Common myeloid progenitor, CD34-positive (primary cell): ENCODE results near the gene NAP1L5.

ENCODE experiments used
- CTCF ChIA-PET: fragments of 350-600 bp; sonication (Branson Sonifier 250); formaldehyde crosslinking; loops from one replicate; lab custom pipeline; 2021; ENCODE audit warnings: antibody characterized with exemption; lab: Charles Lee
- POLR2A ChIA-PET: fragments of 350-600 bp; sonication (Branson Sonifier 250); formaldehyde crosslinking; loops from one replicate; lab custom pipeline; 2021; ENCODE audit warnings: antibody characterized with exemption; lab: Charles Lee
- DNase-seq, 3 donors: peaks; one replicate each; pipeline versions ENCODE4 v3.0.0 to v3.0.0-alpha.2; 2013
- H3K27ac ChIP-seq, 2 experiments: 1 replicate in 1 of 2; 2 replicates in 1 of 2; pipeline ENCODE4 v1.7.0; 2013; ENCODE audit warnings: inconsistent platforms in 2 of 2, low read length in 2 of 2, mild to moderate bottlenecking in 2 of 2, low read depth in 1 of 2, moderate library complexity in 1 of 2; ENCODE audit not compliant: severe bottlenecking in 2 of 2, insufficient read depth in 1 of 2, poor library complexity in 1 of 2
- H3K27me3 ChIP-seq, 5 experiments: replicated peaks in 2 of 5; 1 replicate in 3 of 5; 2 replicates in 2 of 5; pipeline versions ENCODE4 v1.6.1 to v1.7.0; 2013; ENCODE audit warnings: low read length in 4 of 5, mild to moderate bottlenecking in 2 of 5, moderate library complexity in 2 of 5, inconsistent platforms in 1 of 5; ENCODE audit not compliant: insufficient read depth in 5 of 5, control insufficient read depth in 4 of 5
- H3K36me3 ChIP-seq, 4 experiments: 1 replicate in 2 of 4; 2 replicates in 2 of 4; pipeline versions ENCODE4 v1.6.1 to v1.7.0; 2013; ENCODE audit warnings: low read length in 3 of 4, control low read depth in 1 of 4, mild to moderate bottlenecking in 1 of 4; ENCODE audit not compliant: control insufficient read depth in 4 of 4, insufficient read depth in 4 of 4
- H3K4me1 ChIP-seq, 4 experiments: 1 replicate in 3 of 4; 2 replicates in 1 of 4; pipeline versions ENCODE4 v1.6.1 to v1.7.1; 2013; ENCODE audit warnings: low read length in 3 of 4, mild to moderate bottlenecking in 3 of 4, control low read depth in 1 of 4, inconsistent platforms in 1 of 4, moderate library complexity in 1 of 4; ENCODE audit not compliant: control insufficient read depth in 4 of 4, insufficient read depth in 4 of 4; ENCODE audit errors: control extremely low read depth in 1 of 4
- H3K4me3 ChIP-seq, 7 experiments: 1 replicate in 4 of 7; 2 replicates in 3 of 7; pipeline versions ENCODE4 v1.5.1 to v1.7.0; 2013; ENCODE audit warnings: mild to moderate bottlenecking in 7 of 7, low read length in 6 of 7, moderate library complexity in 6 of 7, inconsistent platforms in 2 of 7, low read depth in 2 of 7, control low read depth in 1 of 7; ENCODE audit not compliant: insufficient read depth in 4 of 7, control insufficient read depth in 1 of 7; ENCODE audit errors: extremely low read depth in 1 of 7
- H3K9me3 ChIP-seq, 5 experiments: 1 replicate in 4 of 5; 2 replicates in 1 of 5; pipeline versions ENCODE4 v1.6.1 to v1.7.1; 2013; ENCODE audit warnings: low read length in 4 of 5, mild to moderate bottlenecking in 2 of 5, inconsistent platforms in 1 of 5, low read depth in 1 of 5, moderate library complexity in 1 of 5; ENCODE audit not compliant: control insufficient read depth in 4 of 5, insufficient read depth in 2 of 5; ENCODE audit errors: control extremely low read depth in 1 of 5
- WGBS: methylation state at CpG from one replicate; pipeline ENCODE4 v1.1.5; 2013; ENCODE audit not compliant: insufficient coverage; 5-methylcytosine and 5-hydroxymethylcytosine counted together

The NAP1L5 gene

DNA sequence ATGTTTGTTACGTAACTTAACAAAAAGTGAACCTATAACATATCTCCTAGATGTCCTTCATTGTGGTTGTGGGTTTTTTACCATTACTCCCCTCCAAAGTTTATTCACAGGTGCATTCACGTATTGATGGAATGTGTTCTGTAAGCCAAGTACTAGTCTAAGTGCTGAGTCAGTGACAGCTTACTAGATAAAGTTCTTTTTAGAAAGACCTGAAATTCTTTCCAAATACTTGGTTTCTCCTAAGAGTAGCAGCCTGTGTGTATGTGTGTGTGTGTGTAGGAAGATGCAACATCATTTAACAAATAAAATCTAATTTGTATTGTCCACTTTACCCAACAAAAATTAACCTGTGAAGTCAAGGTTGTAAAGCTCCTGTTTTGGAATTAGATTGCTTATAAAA lies 22.1 kb downstream of the NAP1L5 start:
- H3K36me3 ChIP-seq: peaks cover 15 to 35% (median 19%) of the 10 kb centered on the region in 4 experiments
- no peak for DNase-seq
- POLR2A ChIA-PET: no interaction called here

DNA sequence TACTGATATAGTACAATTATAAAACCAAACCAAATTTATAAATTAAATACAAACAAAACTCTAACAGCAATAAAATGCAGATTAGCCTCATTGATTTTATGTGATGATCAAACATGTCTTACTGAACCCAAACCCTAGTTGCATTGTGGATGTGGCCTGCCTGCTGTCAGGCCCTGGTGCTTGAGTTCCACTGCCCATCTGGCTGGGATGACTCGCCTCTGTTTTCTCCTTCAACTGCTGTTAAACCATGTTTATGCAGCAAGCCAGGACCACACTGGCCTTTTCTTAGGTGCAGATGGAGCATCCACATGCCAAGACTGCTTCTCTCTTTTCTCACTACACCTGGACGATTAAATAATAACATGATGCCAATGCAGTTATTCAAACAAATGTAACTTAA lies 22.6 kb downstream of the NAP1L5 start:
- WGBS: 100% methylated on average over 1 of the region's 2 CpGs
- Histone ChIP-seq H3K4me3 (no peak overlapping the region), H3K4me1 (no peaks in the 10 kb centered on the region), H3K27me3 (no peaks in the 10 kb centered on the region), H3K36me3 (peaks cover 16 to 34% (median 20%) of the 10 kb centered on the region in 4 experiments), H3K9me3 (peaks cover 0 to 1% (median 0%) of the 10 kb centered on the region in 5 experiments), H3K27ac (no peak overlapping the region)
- POLR2A ChIA-PET: no interaction called here
- CTCF ChIA-PET: no interaction called here
- DNase-seq: no peak

More for the DNA sequence above, 22.1 kb downstream of the NAP1L5 start:
- Histone ChIP-seq H3K4me3 (no peak overlapping the region), H3K9me3 (peaks cover 0 to 1% (median 0%) of the 10 kb centered on the region in 5 experiments), H3K4me1 (no peaks in the 10 kb centered on the region), H3K27ac (no peak overlapping the region), H3K27me3 (no peaks in the 10 kb centered on the region)
- no CpG with 5 or more reads among the region's 2 CpGs for WGBS
- CTCF ChIA-PET: no interaction called here

DNA sequence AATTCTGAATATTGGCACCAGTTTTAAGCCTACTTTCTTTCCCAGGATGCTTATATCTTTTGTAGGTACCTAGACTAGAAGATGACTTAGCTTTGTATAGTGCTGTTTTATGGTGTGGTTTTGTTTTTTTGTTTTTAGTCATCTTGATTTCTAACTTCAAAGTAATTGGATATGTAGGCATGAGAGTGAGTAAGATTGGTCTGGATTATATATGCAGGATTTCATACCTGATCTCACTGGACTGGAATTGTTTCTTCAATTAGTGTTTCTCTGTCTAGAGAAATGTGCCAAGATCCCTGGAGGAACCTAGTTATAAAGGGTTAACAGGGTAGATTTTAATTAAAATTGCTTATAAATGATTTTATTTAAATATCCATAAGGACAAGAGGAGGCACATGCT lies 23.1 kb downstream of the NAP1L5 start:
- DNase-seq: no peak
- H3K36me3 ChIP-seq: peaks cover 17 to 33% (median 20%) of the 10 kb centered on the region in 4 experiments
- ChIA-PET POLR2A (no interaction called here), CTCF (interaction anchor here (1.4 kb wide), 1 partner anchor 135 kb away, joined by 4 read pairs; no protein-coding TSS in a partner anchor)
- no peaks in the 10 kb centered on the region for H3K27me3 ChIP-seq
- H3K4me1 ChIP-seq: no peaks in the 10 kb centered on the region
- peaks cover 0 to 1% (median 0%) of the 10 kb centered on the region in 5 experiments for H3K9me3 ChIP-seq
- no peak overlapping the region for H3K4me3 ChIP-seq
- H3K27ac ChIP-seq: no peak overlapping the region

DNA sequence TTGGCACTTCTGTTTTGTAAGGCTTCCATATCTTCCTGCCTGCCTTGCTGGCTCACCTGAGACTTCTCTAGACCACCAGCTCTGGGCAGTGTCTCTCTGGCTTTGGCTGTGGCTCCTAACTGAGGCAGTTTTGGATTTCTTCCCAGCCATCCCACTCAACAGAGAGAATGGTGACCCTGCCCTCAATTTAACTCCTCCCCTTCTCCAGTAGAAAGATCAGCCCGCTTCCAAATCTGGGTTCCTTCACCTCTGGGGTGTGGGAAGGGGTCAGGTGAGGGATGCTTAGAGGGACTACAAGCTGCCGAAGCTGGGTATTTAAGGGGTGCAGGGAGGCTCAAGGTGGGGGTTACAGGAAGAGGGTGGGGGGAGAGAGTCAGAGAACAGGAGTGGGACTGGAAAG lies 23.7 kb downstream of the NAP1L5 start:
- ChIA-PET POLR2A (no interaction called here), CTCF (interaction anchor here (0.9 to 2.3 kb wide), 12 partner anchors 11 to 349 kb away, joined by 3 to 10 read pairs (median 5); no protein-coding TSS in a partner anchor)
- WGBS: 100% methylated on average over 1 of the region's 2 CpGs
- Histone ChIP-seq H3K27ac (no peak overlapping the region), H3K4me3 (no peak overlapping the region), H3K36me3 (peaks cover 12 to 33% (median 19%) of the 10 kb centered on the region in 4 experiments), H3K4me1 (no peaks in the 10 kb centered on the region), H3K27me3 (no peaks in the 10 kb centered on the region), H3K9me3 (peaks cover 0 to 1% (median 0%) of the 10 kb centered on the region in 5 experiments)
- no peak for DNase-seq

DNA sequence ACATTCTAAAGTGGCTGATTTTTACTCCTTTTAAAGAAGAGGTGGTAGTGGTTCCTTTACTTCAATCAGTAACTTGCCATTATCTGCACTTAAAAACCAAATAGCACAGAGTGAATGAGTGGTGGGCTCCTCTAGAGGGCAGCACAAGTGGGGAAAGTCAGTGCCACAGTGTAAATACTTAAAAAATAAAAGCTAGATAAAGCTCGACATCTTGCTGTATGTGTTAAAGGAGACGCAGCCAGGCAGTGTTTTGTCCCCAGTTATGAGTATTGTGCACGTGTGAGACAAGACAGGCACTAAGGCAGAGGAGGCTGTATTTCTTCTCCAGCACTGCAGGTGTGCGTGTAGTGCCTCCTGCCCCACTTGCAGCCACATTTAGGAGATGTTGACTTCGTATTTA lies 24.6 kb downstream of the NAP1L5 start:
- peaks cover 0 to 1% (median 0%) of the 10 kb centered on the region in 5 experiments for H3K9me3 ChIP-seq
- no peaks in the 10 kb centered on the region for H3K27me3 ChIP-seq
- WGBS: 63% methylated on average over 4 of the region's 5 CpGs
- no peaks in the 10 kb centered on the region for H3K4me1 ChIP-seq
- H3K4me3 ChIP-seq: no peak overlapping the region
- no peak overlapping the region for H3K27ac ChIP-seq
- CTCF ChIA-PET: interaction anchor here (0.6 to 2.8 kb wide), 27 partner anchors 8 to 350 kb away, joined by 3 to 10 read pairs (median 4); no protein-coding TSS in a partner anchor
- peaks cover 9 to 29% (median 20%) of the 10 kb centered on the region in 4 experiments for H3K36me3 ChIP-seq
- POLR2A ChIA-PET: no interaction called here
- peak; percentile 52 to 78 (median 73) for DNase-seq

DNA sequence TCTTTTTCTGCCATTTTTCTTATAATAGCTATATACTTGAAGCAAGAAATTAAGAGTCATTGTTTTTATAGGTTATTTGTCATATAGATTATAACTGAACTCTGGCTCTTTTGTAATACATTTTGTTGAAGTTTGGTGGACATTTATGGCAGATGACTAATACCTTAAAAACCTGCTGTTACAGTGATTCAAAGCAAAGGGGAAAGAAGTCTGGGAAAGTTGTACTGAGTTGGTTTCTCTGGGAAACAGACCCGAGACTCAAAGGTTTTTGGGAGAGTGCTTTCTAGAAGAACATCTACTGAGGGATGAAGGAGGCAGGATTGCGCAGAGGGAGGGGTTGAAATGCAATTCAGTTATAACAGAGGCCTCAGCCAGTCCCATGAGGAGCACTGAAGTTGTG lies 35.9 kb downstream of the NAP1L5 start:
- Histone ChIP-seq H3K4me3 (no peak overlapping the region), H3K27me3 (no peaks in the 10 kb centered on the region), H3K27ac (no peak overlapping the region), H3K36me3 (peaks cover 0 to 30% (median 14%) of the 10 kb centered on the region in 4 experiments), H3K9me3 (no peaks in the 10 kb centered on the region), H3K4me1 (peaks cover 0 to 5% (median 2%) of the 10 kb centered on the region in 4 experiments)
- POLR2A ChIA-PET: no interaction called here
- CTCF ChIA-PET: interaction anchor here (1.0 to 7.6 kb wide), 9 partner anchors 9 to 135 kb away, joined by 3 to 149 read pairs (median 5); partner anchors contain the start of gene PYURF
- 100% methylated on average over 2 of the region's 2 CpGs for WGBS
- DNase-seq: no peak

DNA sequence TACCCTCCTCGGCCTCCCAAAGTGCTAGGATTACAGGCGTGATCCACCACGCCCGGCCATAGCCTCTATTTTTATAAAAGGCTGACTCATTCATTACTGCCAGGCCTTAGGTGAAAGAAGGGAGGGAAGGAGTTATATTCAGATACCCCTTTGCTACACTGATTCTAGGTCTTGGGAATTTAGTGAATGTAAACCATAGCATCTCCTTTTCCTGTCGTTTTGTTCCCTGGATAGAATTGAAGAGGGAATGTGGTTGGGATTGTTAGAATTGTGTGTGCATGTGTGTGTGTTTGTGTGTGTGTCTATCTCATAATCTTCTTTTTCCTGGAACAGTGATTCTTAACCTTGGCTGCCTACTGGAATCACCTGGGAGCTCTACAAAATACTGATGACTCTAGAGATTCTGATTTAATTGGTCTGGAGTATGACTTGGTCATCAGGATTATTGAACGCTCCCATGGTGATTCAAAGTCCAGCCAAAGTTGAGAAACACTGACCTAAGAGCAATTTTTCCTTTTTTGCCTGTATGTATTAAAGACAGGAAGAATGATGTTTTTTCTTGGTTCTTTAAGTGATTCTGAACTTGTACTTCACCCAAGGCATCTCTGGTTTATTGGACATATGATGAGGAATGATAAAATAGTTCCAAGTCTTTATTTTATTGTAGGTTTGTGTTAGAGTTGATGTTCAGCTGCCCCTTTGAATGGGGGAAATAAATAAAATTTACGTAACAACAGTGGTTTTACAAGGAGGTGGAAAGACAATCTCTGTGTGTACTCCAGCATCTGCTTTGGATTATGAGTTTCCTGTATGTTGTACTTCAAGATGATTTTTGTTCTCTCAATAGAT lies 37.0 kb downstream of the NAP1L5 start:
- no peak for DNase-seq
- Histone ChIP-seq H3K4me1 (peaks cover 0 to 5% (median 2%) of the 10 kb centered on the region in 4 experiments), H3K36me3 (peaks cover 7 to 37% (median 14%) of the 10 kb centered on the region in 4 experiments), H3K27me3 (no peaks in the 10 kb centered on the region), H3K4me3 (no peak overlapping the region), H3K9me3 (no peaks in the 10 kb centered on the region), H3K27ac (no peak overlapping the region)
- ChIA-PET POLR2A (no interaction called here), CTCF (interaction anchor here (0.9 to 7.6 kb wide), 7 partner anchors 9 to 134 kb away, joined by 3 to 149 read pairs (median 5); partner anchors contain the start of gene PYURF)
- 100% methylated on average over 2 of the region's 7 CpGs for WGBS
